Measurements from ENCODE around the gene RLN3.
"Not testable (repeated sequence)": the region's sequence is repeated elsewhere in the genome, so short reads cannot be mapped to it uniquely, and the experiment has no call there.

The RLN3 gene

DNA sequence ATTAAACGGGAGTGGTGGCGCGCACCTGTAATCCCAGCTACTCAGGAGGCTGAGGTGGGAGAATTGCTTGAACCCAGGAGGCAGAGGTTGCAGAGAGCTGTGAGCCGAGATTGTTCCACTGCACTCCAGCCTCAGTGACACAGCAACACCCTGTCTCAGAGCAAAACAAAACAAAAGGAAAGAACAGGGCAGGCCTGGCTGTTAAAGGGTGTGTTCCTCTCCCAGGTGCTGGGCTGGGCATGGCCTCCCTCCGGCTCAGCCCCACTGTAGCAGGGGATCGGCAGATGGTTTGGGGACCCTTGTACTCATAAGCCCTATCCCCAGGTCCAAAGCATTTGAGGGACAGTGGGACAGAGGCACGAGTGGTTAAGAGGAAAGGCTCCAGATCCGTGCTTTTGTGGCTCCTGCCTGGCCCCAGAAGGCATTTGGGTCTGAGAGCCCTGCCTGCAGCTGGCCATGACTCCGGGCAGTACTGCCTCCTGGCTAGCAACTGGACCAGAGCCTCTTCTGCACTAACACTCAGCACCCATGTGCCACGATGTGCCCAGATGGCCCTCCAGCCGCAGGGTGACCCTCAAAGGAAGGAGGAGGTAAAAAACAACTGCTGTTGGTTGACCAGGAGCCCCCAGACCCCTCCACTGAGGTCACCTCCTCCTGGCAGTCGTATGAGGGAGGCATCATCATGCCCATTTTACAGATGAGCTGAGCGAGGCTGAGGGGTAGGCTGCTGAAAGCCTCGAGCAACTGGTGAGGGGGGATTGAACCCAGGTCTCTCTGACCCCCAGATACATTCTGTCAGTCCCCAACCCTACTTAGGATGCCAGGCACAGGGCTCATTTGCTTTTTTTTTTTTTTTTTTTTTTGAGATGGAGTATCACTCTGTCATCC, 31.8 kb upstream of the RLN3 start:
- no peak for DNase-seq

GRCh38 chr19:13996928-13997630, 30.9 kb upstream of the RLN3 start:
- DNase-seq, result no peak

DNA sequence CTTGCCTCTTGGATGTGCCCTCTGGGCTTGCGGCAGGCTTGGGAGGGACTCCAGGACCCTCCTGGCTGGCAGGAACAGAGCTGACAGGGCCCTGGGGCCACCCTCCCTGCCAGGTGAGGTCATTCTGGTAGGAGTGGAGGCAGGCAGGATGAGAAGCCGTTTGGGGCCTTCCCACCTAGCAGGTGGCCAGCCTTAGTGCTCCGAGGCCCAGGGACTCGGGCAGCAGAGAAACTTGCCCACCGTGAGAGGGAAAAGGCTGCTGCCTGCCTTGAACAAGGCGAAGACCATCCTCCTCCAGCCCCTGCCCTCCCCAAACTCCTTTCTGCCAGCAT, 30.4 kb upstream of the RLN3 start:
- no peak for DNase-seq

DNA sequence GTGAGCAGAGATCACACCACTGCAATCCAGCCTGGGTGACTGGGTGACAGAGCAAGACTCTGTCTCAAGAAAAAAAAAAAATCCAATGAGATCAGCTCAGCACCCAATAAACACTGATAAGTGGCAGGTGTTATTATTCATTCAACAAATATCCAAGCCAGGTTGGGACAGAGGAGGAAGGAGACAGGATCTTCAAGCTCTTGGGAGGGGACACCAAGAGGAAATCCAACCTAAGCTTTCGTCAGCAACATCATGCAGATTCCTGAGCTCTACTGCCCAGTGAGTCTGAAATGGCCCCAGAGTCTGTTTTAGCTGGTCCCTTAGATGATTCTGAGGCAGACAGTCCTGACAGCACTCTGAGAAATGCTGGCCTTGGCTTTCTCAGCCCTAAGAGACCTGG, 29.5 kb upstream of the RLN3 start:
- no peak for DNase-seq

DNA sequence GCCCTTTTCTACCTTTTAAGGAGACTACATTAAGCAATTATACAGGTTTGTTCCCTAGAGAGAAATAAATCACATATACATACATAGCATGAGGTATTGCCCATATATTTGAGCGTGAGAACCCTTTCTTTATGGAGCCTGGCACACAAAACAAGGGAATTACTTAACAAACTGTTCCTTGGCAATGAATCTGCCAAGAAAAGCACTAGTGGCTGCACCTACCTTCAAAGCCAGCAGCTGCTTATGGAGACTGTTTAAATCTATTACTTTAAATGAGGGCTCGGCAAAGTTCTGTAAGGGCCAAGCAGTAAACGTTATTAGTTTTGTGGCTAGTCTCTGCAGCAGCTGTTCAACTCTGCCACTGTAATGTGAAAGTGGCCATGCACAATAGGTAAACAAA, 28.9 kb upstream of the RLN3 start:
- no peak for DNase-seq

- DNase-seq, result no peak
These were observed 27.1 kb upstream of the RLN3 start for GRCh38 chr19:14000691-14001375.

DNA sequence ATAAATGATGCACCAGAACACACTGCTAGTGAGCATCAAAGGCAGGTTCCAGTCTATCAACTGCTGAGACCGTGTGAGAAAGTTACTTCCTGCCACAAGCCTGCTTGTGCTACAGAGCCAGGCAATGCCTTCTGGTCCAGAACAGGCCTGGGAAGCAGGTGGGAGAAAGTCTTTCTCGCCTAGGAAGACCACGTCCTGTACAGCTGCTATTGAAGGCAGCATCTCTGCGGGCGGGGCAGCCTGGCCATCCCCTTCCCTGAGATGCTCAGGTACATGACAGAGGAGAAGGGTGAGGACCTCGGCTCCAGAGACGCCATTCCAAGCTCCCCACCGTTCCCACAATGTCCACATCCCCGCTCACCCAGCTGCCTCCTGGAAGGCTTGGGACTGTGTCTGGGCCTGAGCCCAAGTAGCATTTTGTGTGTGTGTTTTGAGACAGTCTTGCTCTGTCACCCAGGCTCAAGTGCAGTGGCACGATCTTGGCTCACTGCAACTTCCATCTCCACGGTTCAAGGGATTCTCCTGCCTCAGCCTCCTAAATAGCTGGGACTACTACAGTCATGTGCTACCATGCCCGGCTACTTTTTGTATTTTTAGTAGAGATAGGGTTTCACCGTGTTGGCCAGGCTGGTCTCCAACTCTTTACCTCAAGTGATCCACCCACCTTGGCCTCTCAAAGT, 25.2 kb upstream of the RLN3 start:
- no peak for DNase-seq

- DNase-seq, result no peak
These were observed 24.5 kb upstream of the RLN3 start for GRCh38 chr19:14003251-14004055.

DNA sequence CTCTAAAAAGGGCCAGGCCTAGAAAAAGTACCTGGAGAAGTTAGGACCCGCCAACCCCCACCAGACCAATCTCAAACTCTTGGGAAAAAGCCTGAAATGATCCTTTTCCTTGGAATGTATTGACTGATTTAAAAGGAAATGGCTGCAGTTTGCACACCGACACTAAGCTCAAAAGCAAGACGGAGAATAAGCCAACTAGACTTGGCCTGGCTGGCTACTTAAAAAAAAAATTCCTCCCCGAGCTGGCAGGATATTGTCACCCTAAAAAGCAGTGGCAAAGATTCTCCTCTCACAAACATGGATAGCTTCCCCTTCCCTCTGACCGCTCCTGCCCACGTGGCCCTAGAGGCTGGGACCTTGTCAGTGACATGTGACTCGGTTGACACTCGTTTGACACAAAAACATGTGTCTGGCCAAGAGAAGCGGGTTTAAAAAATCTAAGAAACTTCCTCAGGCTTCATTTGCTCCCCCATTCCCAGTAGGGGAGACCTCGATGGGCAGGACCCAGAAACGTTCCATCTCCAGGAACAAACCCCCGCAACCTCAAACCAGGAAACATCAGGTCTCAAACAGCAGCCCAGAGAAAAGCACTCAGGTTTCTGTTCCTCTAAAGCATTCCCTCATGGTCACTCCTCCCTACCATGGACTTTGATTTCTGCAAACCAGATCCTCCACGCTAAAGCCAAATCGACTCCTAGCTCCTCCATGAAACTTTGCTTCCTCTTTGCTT, 23.2 kb upstream of the RLN3 start:
- no peak for DNase-seq

DNA sequence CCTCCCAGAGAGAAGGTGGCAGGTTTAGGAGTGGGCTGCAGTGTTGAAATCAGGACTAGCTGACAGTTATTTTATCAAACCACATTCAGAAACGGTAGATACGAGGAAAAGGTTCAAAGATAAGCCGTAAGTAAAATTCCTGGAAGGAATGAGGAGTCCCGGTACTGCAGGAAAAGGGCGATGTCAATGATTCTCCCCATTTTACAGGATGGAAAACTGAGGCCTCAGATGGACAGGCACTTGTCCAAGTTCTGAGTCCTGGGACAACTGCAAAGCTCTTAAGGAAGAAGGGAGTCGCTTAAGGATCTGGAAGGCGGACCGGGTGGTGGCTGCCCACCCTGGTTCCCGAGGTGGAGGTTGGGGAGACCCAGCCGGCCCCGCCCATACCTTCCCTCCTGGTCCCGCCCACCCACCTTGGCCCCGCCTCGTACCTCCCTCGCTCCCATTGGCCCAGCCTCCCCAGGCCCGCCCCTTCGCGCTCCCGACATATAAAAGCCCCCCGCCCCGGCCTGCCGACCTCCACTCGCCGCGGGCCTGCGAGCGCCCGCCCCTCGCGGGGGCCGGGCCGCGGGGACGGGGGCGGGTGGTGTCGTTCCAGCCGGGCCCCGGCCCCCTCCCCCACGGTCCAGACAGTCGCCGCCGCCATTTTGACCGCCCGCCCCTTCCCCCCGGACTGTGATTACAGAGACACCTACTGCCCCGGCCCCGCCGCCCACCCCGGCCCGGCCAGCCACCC, 22.4 kb upstream of the RLN3 start:
- DNase-seq, result peak; percentile 83

GRCh38 chr19:14006085-14006765, 21.7 kb upstream of the RLN3 start, which contains the start of gene RFX1:
Gene RFX1, minus strand, starts transcription at chr19:14006320. Its CDS starts 12,477 bp downstream, at chr19:13993843.
- peak; percentile 98 for DNase-seq

- peak; percentile 93 for DNase-seq
These were observed 21.0 kb upstream of the RLN3 start for GRCh38 chr19:14006766-14007562.

DNA sequence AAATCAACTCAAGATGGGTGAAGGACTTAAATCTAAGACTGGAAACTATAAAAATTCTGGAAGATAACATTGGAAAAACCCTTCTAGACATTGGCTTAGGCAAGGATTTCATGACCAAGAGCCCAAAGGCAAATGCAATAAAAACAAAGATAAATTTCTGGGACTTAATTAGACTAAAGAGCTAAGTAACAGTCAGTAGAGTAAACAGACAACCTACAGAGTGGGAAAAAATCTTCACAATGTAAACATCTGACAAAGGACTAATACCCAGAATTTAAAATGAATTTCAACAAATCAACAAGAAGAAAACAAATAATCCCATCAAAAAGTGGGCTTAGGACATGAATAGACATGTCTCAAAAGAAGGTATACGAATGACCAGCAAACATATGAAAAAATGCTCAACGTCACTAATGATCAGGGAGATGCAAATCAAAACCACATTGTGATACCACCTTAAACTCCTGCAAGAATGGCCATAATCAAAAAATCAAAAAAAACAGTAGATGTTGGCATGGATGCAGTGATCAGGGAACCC, 15.5 kb upstream of the RLN3 start:
- DNase-seq, result no peak

GRCh38 chr19:14015524-14016035, 12.4 kb upstream of the RLN3 start:
- no peak for DNase-seq

GRCh38 chr19:14019100-14019499, 8.8 kb upstream of the RLN3 start:
- no peak for DNase-seq

DNA sequence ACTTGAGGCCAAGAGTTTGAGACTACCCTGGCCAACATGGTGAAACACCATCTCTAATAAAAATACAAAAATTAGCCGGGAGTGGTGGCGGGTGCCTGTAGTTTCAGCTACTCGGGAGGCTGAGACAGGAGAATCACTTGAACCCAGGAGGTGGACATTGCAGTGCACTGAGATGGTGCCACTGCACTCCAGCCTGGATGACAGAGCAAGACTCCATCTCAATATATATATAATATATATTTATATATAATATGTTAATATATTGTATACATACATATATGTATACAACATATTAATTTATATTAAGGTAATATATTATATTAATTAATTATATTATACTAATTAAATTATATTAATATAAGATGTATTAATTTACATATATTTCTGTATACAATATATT, 8.2 kb upstream of the RLN3 start:
- DNase-seq, result not testable (repeated sequence)

- DNase-seq, result no peak
These were observed 6.5 kb upstream of the RLN3 start for GRCh38 chr19:14021474-14021873.

DNA sequence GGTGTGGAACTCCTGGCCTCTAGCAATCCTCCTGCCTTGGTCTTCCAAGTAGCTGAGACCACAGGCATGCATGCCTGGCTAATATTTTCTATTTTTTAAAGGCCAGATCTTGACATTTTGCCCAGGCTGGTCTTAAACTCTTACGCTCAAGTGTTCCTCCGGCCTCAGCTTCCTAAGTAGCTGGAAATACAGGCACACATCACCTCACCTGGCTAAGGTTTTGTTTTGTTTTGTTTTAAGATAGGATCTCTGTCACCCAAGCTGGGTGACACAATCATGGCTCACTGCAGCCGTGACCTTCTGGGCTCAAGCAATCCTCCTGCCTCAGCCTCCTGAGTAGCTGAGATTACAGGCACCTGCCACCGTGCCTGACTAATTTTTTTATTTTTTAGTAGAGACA, 5.5 kb upstream of the RLN3 start:
- DNase-seq, result no peak
